ENCODE data around the gene PSD2.
"Not testable (repeated sequence)": the region's sequence is repeated elsewhere in the genome, so short reads cannot be mapped to it uniquely, and the experiment has no call there.

Gene PSD2

GRCh38 chr5:139792655-139793054 lies 3.0 kb upstream of the PSD2 start:
- not testable (repeated sequence) for DNase-seq

- no peak for DNase-seq
These were observed 1.4 kb upstream of the PSD2 start for GRCh38 chr5:139794067-139794846.

- DNase-seq, result no peak
These were observed 626 bp downstream of the PSD2 start for GRCh38 chr5:139796061-139796806.

- no peak for DNase-seq
These were observed 1.7 kb downstream of the PSD2 start for GRCh38 chr5:139797335-139797734.

GRCh38 chr5:139797856-139798510 lies 2.4 kb downstream of the PSD2 start:
- DNase-seq, result no peak

- no peak for DNase-seq
These were observed 3.3 kb downstream of the PSD2 start for GRCh38 chr5:139798883-139799282.

GRCh38 chr5:139799359-139799758 lies 3.8 kb downstream of the PSD2 start:
- DNase-seq, result no peak

- no peak for DNase-seq
These were observed 8.4 kb downstream of the PSD2 start for GRCh38 chr5:139803978-139804377.

GRCh38 chr5:139804800-139805397 lies 9.3 kb downstream of the PSD2 start:
- DNase-seq, result no peak

GRCh38 chr5:139805545-139805944 lies 9.9 kb downstream of the PSD2 start:
- no peak for DNase-seq

- no peak for DNase-seq
These were observed 10.5 kb downstream of the PSD2 start for GRCh38 chr5:139806111-139806510.

- no peak for DNase-seq
These were observed 11.4 kb downstream of the PSD2 start for GRCh38 chr5:139806726-139807646.

GRCh38 chr5:139807647-139808030 lies 12.0 kb downstream of the PSD2 start:
- DNase-seq, result no peak

GRCh38 chr5:139808481-139809330 lies 13.1 kb downstream of the PSD2 start:
- DNase-seq, result no peak

GRCh38 chr5:139809331-139809810 lies 13.8 kb downstream of the PSD2 start:
- no peak for DNase-seq

GRCh38 chr5:139810341-139811273 lies 15.0 kb downstream of the PSD2 start:
- DNase-seq, result no peak

- no peak for DNase-seq
These were observed 15.6 kb downstream of the PSD2 start for GRCh38 chr5:139811274-139811607.

- no peak for DNase-seq
These were observed 16.7 kb downstream of the PSD2 start for GRCh38 chr5:139812323-139812722.

- DNase-seq, result no peak
These were observed 17.5 kb downstream of the PSD2 start for GRCh38 chr5:139812836-139813805.
